OCI-LY7 (cell line): ENCODE measurements around the gene EXTL1.

Source experiments
- EZH2phosphoT487 ChIP-seq: fragments of 200-600 bp; sonication (generic); IDR thresholded peaks from 2 replicates; pipeline ENCODE4 v1.6.1; 2018; ENCODE audit warnings: low read depth, borderline replicate concordance, mild to moderate bottlenecking, mixed run types, antibody characterized with exemption, low read length, moderate library complexity, mixed read lengths
- TF ChIP-seq, protein P1 (sequence below): fragments of 200-600 bp; sonication (generic); conservative IDR thresholded peaks from 2 replicates; pipeline ENCODE4 v1.5.1; 2014; ENCODE audit warnings: mild to moderate bottlenecking, antibody characterized with exemption, low read length, moderate library complexity, mixed read lengths

DNA sequence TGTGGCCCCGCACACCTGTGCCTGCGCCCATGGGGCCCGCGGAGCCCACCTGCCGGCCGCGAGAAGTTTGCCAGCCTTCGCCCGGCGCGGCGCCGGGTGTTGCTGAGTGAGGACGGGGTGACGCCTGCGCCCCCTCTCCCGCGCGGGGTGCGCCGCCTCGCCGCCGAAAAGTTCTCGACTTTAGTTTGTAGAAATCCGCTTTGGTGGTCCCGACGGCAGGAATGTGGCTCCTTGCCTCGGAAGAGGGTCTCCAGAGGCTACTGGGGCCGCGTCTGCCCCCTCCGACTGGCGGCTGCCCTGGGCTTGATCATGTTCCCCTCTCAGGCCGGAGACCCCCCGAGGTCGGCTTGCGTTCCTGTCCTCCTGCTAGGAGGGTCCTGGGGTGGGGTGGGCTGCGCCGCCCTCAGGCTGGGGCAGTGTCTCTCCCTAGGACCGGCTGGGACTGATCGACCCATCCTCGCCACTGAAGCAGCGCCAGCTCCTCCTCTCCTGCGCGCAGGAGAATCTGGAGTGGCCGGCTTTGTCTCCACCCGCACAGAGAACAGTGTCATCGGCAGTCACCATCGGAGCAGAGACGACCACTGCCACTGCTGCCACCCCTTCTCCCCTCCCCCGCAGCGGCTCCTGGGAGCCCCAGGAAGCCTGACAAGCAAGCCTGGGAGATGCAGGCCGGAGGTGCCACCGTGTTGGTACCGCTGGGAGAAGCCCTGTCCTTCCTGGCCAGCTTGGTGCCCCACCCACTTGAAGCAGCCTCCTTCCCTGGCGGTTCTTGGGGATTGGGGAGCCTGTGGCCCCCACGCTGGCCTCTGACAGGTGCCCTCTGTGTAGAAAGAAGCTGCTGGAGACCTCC, 24.9 kb downstream of the EXTL1 start:
- TF ChIP-seq, protein P1, sequence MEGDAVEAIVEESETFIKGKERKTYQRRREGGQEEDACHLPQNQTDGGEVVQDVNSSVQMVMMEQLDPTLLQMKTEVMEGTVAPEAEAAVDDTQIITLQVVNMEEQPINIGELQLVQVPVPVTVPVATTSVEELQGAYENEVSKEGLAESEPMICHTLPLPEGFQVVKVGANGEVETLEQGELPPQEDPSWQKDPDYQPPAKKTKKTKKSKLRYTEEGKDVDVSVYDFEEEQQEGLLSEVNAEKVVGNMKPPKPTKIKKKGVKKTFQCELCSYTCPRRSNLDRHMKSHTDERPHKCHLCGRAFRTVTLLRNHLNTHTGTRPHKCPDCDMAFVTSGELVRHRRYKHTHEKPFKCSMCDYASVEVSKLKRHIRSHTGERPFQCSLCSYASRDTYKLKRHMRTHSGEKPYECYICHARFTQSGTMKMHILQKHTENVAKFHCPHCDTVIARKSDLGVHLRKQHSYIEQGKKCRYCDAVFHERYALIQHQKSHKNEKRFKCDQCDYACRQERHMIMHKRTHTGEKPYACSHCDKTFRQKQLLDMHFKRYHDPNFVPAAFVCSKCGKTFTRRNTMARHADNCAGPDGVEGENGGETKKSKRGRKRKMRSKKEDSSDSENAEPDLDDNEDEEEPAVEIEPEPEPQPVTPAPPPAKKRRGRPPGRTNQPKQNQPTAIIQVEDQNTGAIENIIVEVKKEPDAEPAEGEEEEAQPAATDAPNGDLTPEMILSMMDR = no peak
- no peak for TF ChIP-seq EZH2phosphoT487
